Activated T-cell treated with anti-CD3 and anti-CD28 coated beads for 48 hours (primary cell): ENCODE data around the gene PPIH.
A peak's percentile ranks its signal among the peaks of the same experiment; 100 is the strongest.
"Not testable (repeated sequence)": the region's sequence is repeated elsewhere in the genome, so short reads cannot be mapped to it uniquely, and the experiment has no call there.

Source experiments
- DNase-seq: peaks from one replicate; pipeline ENCODE4 v3.0.0-alpha.2; 2020; ENCODE audit warnings: low read depth

Gene PPIH

GRCh38 chr1:42682739-42683531 lies 24.7 kb downstream of the PPIH start:
- peak; percentile 65 for DNase-seq

- DNase-seq: no peak
Measured at GRCh38 chr1:42684139-42684538, 25.9 kb downstream of the PPIH start.

- no peak for DNase-seq
Measured at GRCh38 chr1:42686418-42686817, 28.2 kb downstream of the PPIH start.

GRCh38 chr1:42689912-42690311 lies 31.7 kb downstream of the PPIH start:
- no peak for DNase-seq

- DNase-seq: no peak
Measured at GRCh38 chr1:42690477-42691156, 32.4 kb downstream of the PPIH start.

GRCh38 chr1:42691157-42691498 lies 32.9 kb downstream of the PPIH start:
- no peak for DNase-seq

- no peak for DNase-seq
Measured at GRCh38 chr1:42692461-42692860, 34.2 kb downstream of the PPIH start.

GRCh38 chr1:42692911-42693310 lies 34.7 kb downstream of the PPIH start:
- no peak for DNase-seq

GRCh38 chr1:42698081-42698813 lies 40.0 kb downstream of the PPIH start:
- no peak for DNase-seq

- DNase-seq: no peak
Measured at GRCh38 chr1:42700006-42700405, 41.8 kb downstream of the PPIH start.

- DNase-seq: no peak
Measured at GRCh38 chr1:42703888-42704464, 45.8 kb downstream of the PPIH start.

- not testable (repeated sequence) for DNase-seq
Measured at GRCh38 chr1:42712808-42713207, 54.6 kb downstream of the PPIH start.

GRCh38 chr1:42713293-42713692 lies 55.1 kb downstream of the PPIH start:
- no peak for DNase-seq

GRCh38 chr1:42714441-42714840 lies 56.2 kb downstream of the PPIH start:
- not testable (repeated sequence) for DNase-seq

GRCh38 chr1:42720868-42721267 lies 62.6 kb downstream of the PPIH start:
- no peak for DNase-seq

GRCh38 chr1:42721926-42722325 lies 63.7 kb downstream of the PPIH start:
- DNase-seq: no peak

GRCh38 chr1:42722403-42722802 lies 64.2 kb downstream of the PPIH start:
- DNase-seq: not testable (repeated sequence)

- DNase-seq: no peak
Measured at GRCh38 chr1:42723511-42723910, 65.3 kb downstream of the PPIH start.

GRCh38 chr1:42725820-42726219 lies 67.6 kb downstream of the PPIH start:
- DNase-seq: not testable (repeated sequence)
